Esophagus (tissue), 2 donors: ENCODE measurements around the gene EMC6. TPM values are rescaled to one million over a fixed set of nuclear protein-coding genes. Genes with fewer than 3 reads are reported as not detected.

Experiments used
- H3K27ac ChIP-seq, 2 donors: one replicate each; pipeline ENCODE4 v1.5.1; 2013; ENCODE audit warnings: low read depth in 2 of 2, mild to moderate bottlenecking in 2 of 2, inconsistent platforms in 1 of 2, low read length in 1 of 2, moderate library complexity in 1 of 2
- H3K27me3 ChIP-seq, 2 donors: one replicate each; pipeline ENCODE4 v1.6.1; 2013; ENCODE audit warnings: low read length in 2 of 2, control low read depth in 1 of 2, mild to moderate bottlenecking in 1 of 2; ENCODE audit not compliant: insufficient read depth in 2 of 2, control insufficient read depth in 1 of 2
- H3K36me3 ChIP-seq, 2 donors: one replicate each; pipeline ENCODE4 v1.6.1; 2013; ENCODE audit warnings: low read length in 1 of 2; ENCODE audit not compliant: control insufficient read depth in 2 of 2, insufficient read depth in 2 of 2
- H3K4me1 ChIP-seq, 2 donors: one replicate each; pipeline ENCODE4 v1.6.1; 2013; ENCODE audit warnings: low read length in 1 of 2; ENCODE audit not compliant: control insufficient read depth in 2 of 2, insufficient read depth in 2 of 2
- H3K4me3 ChIP-seq, 2 donors: one replicate each; pipeline ENCODE4 v1.5.1; 2013; ENCODE audit warnings: low read length in 2 of 2, mild to moderate bottlenecking in 2 of 2, low read depth in 1 of 2, moderate library complexity in 1 of 2
- H3K9me3 ChIP-seq, 2 donors: one replicate each; pipeline ENCODE4 v1.6.1; 2013; ENCODE audit warnings: mild to moderate bottlenecking in 2 of 2, low read depth in 1 of 2, low read length in 1 of 2, moderate library complexity in 1 of 2; ENCODE audit not compliant: control insufficient read depth in 2 of 2, insufficient read depth in 1 of 2
- WGBS, 2 donors: extraction: QIAGEN DNeasy Blood & Tissue Kit; methylation state at CpG; one replicate each; pipeline ENCODE4 v1.1.7; 2013; 5-methylcytosine and 5-hydroxymethylcytosine counted together
- polyA plus RNA-seq, 2 donors: library from polyadenylated mRNA; stranded (reverse); fragments of 200-250 nt; gene quantifications; one replicate each; pipeline ENCODE4 v1.2.3, GENCODE V29; 2013
- donor health status: healthy with polysubstance abuse.
- donor health status: Bipolar disorder and iron deficiency.

The EMC6 gene
- polyA plus RNA-seq, 2 donors = 50.6 to 73.3 TPM

DNA sequence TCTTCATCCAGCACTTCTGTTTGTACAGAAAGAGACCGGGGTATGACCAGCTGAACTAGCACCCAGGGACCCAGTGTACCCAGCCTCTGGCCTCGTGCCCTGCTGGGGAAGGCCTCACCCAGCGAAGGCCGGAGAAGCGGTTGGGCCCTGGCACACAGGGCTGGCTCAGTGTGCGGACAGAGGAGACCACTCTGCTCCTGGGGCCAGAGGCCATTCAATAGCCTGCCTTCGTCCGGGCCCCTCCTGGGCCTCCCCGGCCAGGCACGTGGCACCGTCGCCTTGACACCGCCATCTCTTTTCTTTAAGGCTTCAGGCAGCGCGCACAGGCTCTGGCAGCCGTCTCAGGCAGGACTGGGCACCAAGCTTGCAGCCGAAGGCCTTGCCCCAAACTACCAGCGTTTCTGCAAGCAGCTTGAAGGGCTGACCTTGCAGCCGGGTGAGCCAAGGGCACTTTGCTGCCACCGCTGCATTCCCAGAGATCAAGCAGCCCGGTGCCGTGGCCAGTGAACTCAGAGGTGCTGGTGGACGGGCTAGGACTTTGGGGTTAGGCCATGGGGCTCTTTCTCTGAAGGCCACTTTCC lies 8.2 kb upstream of the EMC6 start:
- no peaks in the 10 kb centered on the region for H3K27me3 ChIP-seq
- H3K9me3 ChIP-seq = no peaks in the 10 kb centered on the region
- 69 to 80% methylated on average over 23 of the region's 23 CpGs for WGBS, 2 donors
- peaks cover 10 to 28% of the 10 kb centered on the region in 2 donors for H3K4me1 ChIP-seq
- H3K27ac ChIP-seq = peak overlapping the region; percentile 74 to 87
- H3K36me3 ChIP-seq = peaks cover 19 to 28% of the 10 kb centered on the region in 2 donors
- no peak overlapping the region for H3K4me3 ChIP-seq

DNA sequence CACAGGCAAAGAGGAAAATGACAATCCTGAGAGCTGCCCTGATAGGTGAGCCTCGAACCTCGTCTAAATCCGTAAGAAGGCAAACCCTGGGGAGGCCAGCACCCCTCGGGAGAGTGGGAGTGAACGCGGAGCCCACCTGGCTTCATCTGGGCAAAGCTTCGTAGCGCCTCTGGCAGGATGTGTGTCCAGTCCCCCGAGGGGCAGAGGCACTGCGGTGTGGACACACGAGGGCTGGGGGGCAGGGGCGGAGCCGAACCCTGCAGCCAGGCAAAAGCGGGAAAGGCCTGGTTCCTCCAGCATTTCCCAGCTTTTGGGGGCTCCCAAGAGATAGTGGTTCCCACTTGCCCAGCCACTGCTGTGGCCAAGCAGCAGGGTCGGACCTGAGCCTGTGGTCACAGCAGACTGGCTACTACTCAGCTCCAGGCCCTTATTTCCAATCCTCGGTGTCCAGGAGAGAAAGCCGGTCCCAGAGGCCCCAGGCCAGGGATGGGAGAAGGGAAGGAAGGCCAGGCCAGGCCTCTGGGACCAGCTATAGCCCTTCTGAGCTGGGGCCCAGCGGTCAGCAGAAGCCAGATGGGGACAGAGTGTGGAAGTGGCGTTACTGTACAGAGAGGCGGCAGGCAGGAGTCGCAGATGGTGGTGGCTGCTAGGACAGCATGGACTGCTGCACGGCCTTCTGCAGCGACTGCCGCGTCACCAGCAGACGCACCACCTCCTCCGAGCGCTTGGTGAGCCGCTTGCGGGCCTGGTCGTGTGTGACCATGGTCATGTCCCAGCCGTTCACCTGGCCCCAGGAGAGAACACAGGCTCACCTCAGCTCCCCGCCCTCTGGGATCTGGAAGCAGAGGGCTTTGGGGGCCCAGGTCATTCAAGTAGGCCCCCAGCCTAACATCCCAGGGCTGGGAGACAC lies 5.3 kb upstream of the EMC6 start:
- Histone ChIP-seq H3K4me1 (peaks cover 12 to 26% of the 10 kb centered on the region in 2 donors), H3K4me3 (no peak overlapping the region), H3K36me3 (peaks cover 19 to 28% of the 10 kb centered on the region in 2 donors), H3K27ac (no peak overlapping the region), H3K9me3 (no peaks in the 10 kb centered on the region), H3K27me3 (no peaks in the 10 kb centered on the region)
- WGBS, 2 donors = 88 to 89% methylated on average over 32 to 33 of the region's 33 CpGs

- H3K9me3 ChIP-seq = no peaks in the 10 kb centered on the region
- H3K4me1 ChIP-seq = peaks cover 3% of the 10 kb centered on the region in 2 donors
- peak overlapping the region; percentile 79 to 86 for H3K27ac ChIP-seq
- H3K36me3 ChIP-seq = peaks cover 19 to 28% of the 10 kb centered on the region in 2 donors
- WGBS, 2 donors = 42 to 73% methylated on average over 5 of the region's 5 CpGs
- no peaks in the 10 kb centered on the region for H3K27me3 ChIP-seq
- H3K4me3 ChIP-seq = peak overlapping the region in 1 of 2 donors; percentile 24
Observed at GRCh38 chr17:3665834-3666233, 2.8 kb upstream of the EMC6 start.

DNA sequence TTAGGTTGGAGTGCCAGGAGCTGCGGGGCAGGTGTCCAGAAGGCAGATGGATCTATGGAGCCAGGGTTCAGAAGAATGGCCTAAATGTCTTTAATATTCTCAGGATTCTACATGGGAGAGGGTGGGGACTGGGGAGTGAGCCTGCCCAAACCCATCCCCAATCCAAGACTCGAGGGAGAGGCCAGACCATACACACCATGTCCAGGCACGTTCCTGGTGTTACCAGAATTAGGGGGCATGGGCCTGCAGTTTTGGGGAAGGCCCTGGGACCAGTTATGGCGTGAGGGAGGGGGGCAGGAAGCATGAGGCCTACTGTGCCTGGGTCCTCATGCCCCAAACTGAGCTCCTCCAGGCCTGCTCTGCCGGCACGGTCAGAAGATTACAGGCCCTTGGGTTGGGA lies 2.1 kb upstream of the EMC6 start:
- Histone ChIP-seq H3K27ac (peak overlapping the region; percentile 79 to 86), H3K9me3 (no peaks in the 10 kb centered on the region), H3K27me3 (no peaks in the 10 kb centered on the region), H3K4me3 (peak overlapping the region in 1 of 2 donors; percentile 24), H3K36me3 (peaks cover 19 to 27% of the 10 kb centered on the region in 2 donors), H3K4me1 (peaks cover 3% of the 10 kb centered on the region in 2 donors)
- WGBS, 2 donors = 49 to 60% methylated on average over 6 of the region's 6 CpGs

GRCh38 chr17:3667366-3668278 lies 990 bp upstream of the EMC6 start:
- Histone ChIP-seq H3K9me3 (no peaks in the 10 kb centered on the region), H3K4me1 (peaks cover 3% of the 10 kb centered on the region in 2 donors), H3K27me3 (no peaks in the 10 kb centered on the region), H3K36me3 (peaks cover 15 to 23% of the 10 kb centered on the region in 2 donors), H3K4me3 (peak overlapping the region; percentile 77 to 94), H3K27ac (peak overlapping the region; percentile 98 to 99)
- 3% methylated on average over 34 to 39 of the region's 39 CpGs for WGBS, 2 donors

DNA sequence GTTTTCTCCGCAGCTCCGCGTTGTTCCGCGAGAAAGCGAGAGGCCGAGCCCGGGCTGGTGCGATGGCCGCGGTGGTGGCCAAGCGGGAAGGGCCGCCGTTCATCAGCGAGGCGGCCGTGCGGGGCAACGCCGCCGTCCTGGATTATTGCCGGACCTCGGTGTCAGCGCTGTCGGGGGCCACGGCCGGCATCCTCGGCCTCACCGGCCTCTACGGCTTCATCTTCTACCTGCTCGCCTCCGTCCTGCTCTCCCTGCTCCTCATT lies 404 bp downstream of the EMC6 start:
- Histone ChIP-seq H3K36me3 (peaks cover 3 to 12% of the 10 kb centered on the region in 2 donors), H3K9me3 (no peaks in the 10 kb centered on the region), H3K4me1 (peaks cover 3% of the 10 kb centered on the region in 2 donors), H3K4me3 (peak overlapping the region; percentile 77 to 88), H3K27ac (peak overlapping the region; percentile 82 to 94), H3K27me3 (no peaks in the 10 kb centered on the region)
- WGBS, 2 donors = 1% methylated on average over 32 of the region's 32 CpGs

DNA sequence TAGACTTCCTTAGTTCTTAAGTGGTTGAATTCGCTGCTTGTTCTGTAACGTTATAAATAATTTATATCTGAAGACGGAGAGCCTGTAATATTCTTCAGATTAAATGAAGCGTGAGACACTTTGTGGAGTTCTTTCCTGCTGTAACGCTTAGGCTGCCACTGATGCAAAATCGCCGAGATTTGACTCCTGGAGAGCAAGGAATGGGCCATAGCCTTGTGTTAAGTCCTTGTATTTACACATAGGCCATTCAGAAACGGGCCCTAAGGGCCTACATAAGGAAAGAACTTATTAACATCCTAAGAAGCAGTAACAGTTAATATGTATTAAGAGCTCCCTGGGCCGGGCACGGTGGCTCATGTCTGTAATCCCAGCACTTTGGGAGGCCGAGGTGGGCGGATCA lies 936 bp downstream of the EMC6 start:
- H3K4me1 ChIP-seq = peaks cover 3% of the 10 kb centered on the region in 2 donors
- H3K4me3 ChIP-seq = peak overlapping the region; percentile 77 to 88
- H3K27me3 ChIP-seq = no peaks in the 10 kb centered on the region
- H3K9me3 ChIP-seq = no peaks in the 10 kb centered on the region
- H3K36me3 ChIP-seq = peaks cover 0 to 7% of the 10 kb centered on the region in 2 donors
- no peak overlapping the region for H3K27ac ChIP-seq
- 37 to 38% methylated on average over 12 of the region's 12 CpGs for WGBS, 2 donors

DNA sequence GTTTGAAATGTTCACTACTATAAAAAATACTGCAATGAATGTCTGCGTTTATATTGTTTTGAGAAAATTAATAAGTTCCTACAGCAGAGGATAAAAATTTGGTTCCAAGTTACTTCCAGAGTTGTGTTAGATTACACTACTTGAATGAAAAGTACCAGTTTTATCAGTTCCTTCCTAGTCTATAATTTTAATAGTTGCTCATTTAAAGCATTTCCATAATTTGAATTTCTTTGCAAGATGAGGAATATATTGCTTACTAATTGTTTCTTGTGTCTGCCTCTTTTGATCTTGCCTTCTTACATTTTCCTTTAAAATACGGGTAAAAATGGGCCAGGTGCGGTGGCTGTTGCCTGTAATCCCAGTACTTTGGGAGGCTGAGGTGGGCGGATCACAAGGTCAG lies 4.0 kb downstream of the EMC6 start:
- Histone ChIP-seq H3K36me3 (peaks cover 0 to 3% of the 10 kb centered on the region in 2 donors), H3K9me3 (no peaks in the 10 kb centered on the region), H3K4me3 (no peak overlapping the region), H3K4me1 (no peaks in the 10 kb centered on the region), H3K27me3 (no peaks in the 10 kb centered on the region), H3K27ac (no peak overlapping the region)
- 94 to 98% methylated on average over 4 of the region's 4 CpGs for WGBS, 2 donors

- Histone ChIP-seq H3K4me1 (peaks cover 0 to 5% of the 10 kb centered on the region in 2 donors), H3K4me3 (no peak overlapping the region), H3K27ac (no peak overlapping the region), H3K27me3 (no peaks in the 10 kb centered on the region), H3K9me3 (no peaks in the 10 kb centered on the region), H3K36me3 (peaks cover 0 to 3% of the 10 kb centered on the region in 2 donors)
- WGBS, 2 donors = 81 to 83% methylated on average over 11 of the region's 11 CpGs
Observed at GRCh38 chr17:3675886-3676285, 7.3 kb downstream of the EMC6 start.
